Tibial nerve (tissue), 4 donors: Measurements from ENCODE around the gene ABLIM2.

Source experiments
- CTCF ChIP-seq, 5 experiments: fragments of 200-600 bp in 3 of 5; fragments of 450-650 bp in 2 of 5; sonication (generic) in 3 of 5; IDR thresholded peaks; one replicate each; pipeline ENCODE4 v1.5.1; 2016 to 2019; ENCODE audit warnings: antibody characterized with exemption in 5 of 5, mild to moderate bottlenecking in 3 of 5, moderate library complexity in 2 of 5
- EP300 ChIP-seq, 2 donors: sonication (generic); formaldehyde crosslinking; IDR thresholded peaks; one replicate each; pipeline ENCODE4 v1.6.1; 2017; ENCODE audit warnings: antibody characterized with exemption in 2 of 2, mild to moderate bottlenecking in 1 of 2
- POLR2A ChIP-seq, 2 donors: fragments of 450-650 bp; IDR thresholded peaks; one replicate each; pipeline ENCODE4 v1.6.1; 2017; ENCODE audit warnings: antibody characterized with exemption in 2 of 2, mild to moderate bottlenecking in 2 of 2, moderate library complexity in 2 of 2

GRCh38 chr4:8123870-8124269 is 34.7 kb downstream of the ABLIM2 start:
- TF ChIP-seq CTCF (IDR thresholded peaks at IDR 0.05) (no peak), POLR2A (IDR thresholded peaks at IDR 0.05) (no peak), EP300 (IDR thresholded peaks at IDR 0.05) (no peak)
